T47D (cell line): ENCODE results near the gene ITPKC.
A peak's percentile ranks its signal among the peaks of the same experiment; 100 is the strongest.
"Not testable (repeated sequence)": the region's sequence is repeated elsewhere in the genome, so short reads cannot be mapped to it uniquely, and the experiment has no call there.

ENCODE experiments used
- DNase-seq, 2 experiments: peaks; one replicate each; pipeline versions ENCODE4 v3.0.0 to v3.0.0-alpha.2; 2011 to 2012; ENCODE audit warnings: low read depth in 1 of 2, low spot score in 1 of 2
- JUND ChIP-seq: IDR thresholded peaks from 2 replicates; pipeline ENCODE4 v1.6.1; 2012; ENCODE audit warnings: low read depth
- in situ Hi-C: cut with HindIII; loops from 2 replicates; pipeline ENCODE4 v1.10.0; 2016; ENCODE audit warnings: low sequenced_read_pairs, low pct_unique_long_range_greater_than_20kb

Gene ITPKC

GRCh38 chr19:40755248-40755624 is 38.3 kb downstream of the ITPKC start:
- TF ChIP-seq JUND = no peak
- in situ Hi-C loops = no loop called here
- DNase-seq = no peak

- no peak for TF ChIP-seq JUND
- in situ Hi-C loops = no loop called here
- no peak for DNase-seq
Measured at GRCh38 chr19:40755791-40756190, 38.9 kb downstream of the ITPKC start.

GRCh38 chr19:40756502-40757110 is 39.7 kb downstream of the ITPKC start:
- in situ Hi-C loops = no loop called here
- no peak for DNase-seq
- TF ChIP-seq JUND = no peak

- in situ Hi-C loops = no loop called here
- no peak for DNase-seq
- TF ChIP-seq JUND = no peak
Measured at GRCh38 chr19:40758491-40758890, 41.6 kb downstream of the ITPKC start.

GRCh38 chr19:40759352-40759751 is 42.4 kb downstream of the ITPKC start:
- TF ChIP-seq JUND = no peak
- DNase-seq = no peak
- in situ Hi-C loops = no loop called here

GRCh38 chr19:40762754-40763470 is 46.0 kb downstream of the ITPKC start:
- no peak for TF ChIP-seq JUND
- in situ Hi-C loops = no loop called here
- no peak for DNase-seq

GRCh38 chr19:40763526-40763925 is 46.6 kb downstream of the ITPKC start:
- no peak for DNase-seq
- no peak for TF ChIP-seq JUND
- in situ Hi-C loops = no loop called here

GRCh38 chr19:40763963-40764362 is 47.1 kb downstream of the ITPKC start:
- DNase-seq = no peak
- no peak for TF ChIP-seq JUND
- in situ Hi-C loops = no loop called here

- DNase-seq, in situ Hi-C loops: not testable (repeated sequence)
Measured at GRCh38 chr19:40766385-40766784, 49.5 kb downstream of the ITPKC start.

- in situ Hi-C loops = no loop called here
- TF ChIP-seq JUND = no peak
- peak in 1 of 2 experiments; percentile 19 for DNase-seq
Measured at GRCh38 chr19:40768869-40769268, 52.0 kb downstream of the ITPKC start.

- in situ Hi-C loops = not testable (repeated sequence)
- DNase-seq = peak in 1 of 2 experiments; percentile 49
Measured at GRCh38 chr19:40771101-40771862, 54.4 kb downstream of the ITPKC start.

GRCh38 chr19:40774916-40775631 is 58.2 kb downstream of the ITPKC start, which contains the start of gene MIA:
Gene MIA (plus strand): TSS chr19:40775521. CDS start chr19:40775543, 22 bp downstream.
- no peak for DNase-seq
- no peak for TF ChIP-seq JUND
- in situ Hi-C loops = no loop called here

GRCh38 chr19:40775632-40776022 is 58.7 kb downstream of the ITPKC start:
- TF ChIP-seq JUND = no peak
- DNase-seq = no peak
- in situ Hi-C loops = no loop called here
